GF-D8 (cell line): Measurements from ENCODE around the gene CCNL1.

Experiments
- DNase-seq: peaks from one replicate; lab custom pipeline; 2025; lab: John Stamatoyannopoulos, UW

Gene CCNL1

DNA sequence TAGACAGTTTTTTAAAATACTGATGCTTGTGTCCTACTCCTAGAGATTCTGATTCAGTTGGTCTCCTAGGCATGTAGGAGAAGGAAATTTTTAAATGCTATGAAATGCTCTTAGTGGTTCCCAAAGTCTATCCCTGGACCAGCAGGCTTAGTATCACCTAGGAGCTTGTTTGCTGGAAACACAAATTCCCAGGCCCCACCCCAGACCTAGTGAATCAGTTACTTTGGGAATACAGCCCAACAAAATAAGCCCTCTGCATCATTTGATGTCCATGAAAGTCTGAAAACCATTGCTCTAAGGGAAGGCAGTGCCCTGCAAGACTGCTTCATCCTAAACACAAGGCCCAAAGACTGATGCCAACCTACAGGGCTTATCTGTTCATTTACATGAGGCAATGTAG, 36.3 kb downstream of the CCNL1 start:
- DNase-seq = no peak

DNA sequence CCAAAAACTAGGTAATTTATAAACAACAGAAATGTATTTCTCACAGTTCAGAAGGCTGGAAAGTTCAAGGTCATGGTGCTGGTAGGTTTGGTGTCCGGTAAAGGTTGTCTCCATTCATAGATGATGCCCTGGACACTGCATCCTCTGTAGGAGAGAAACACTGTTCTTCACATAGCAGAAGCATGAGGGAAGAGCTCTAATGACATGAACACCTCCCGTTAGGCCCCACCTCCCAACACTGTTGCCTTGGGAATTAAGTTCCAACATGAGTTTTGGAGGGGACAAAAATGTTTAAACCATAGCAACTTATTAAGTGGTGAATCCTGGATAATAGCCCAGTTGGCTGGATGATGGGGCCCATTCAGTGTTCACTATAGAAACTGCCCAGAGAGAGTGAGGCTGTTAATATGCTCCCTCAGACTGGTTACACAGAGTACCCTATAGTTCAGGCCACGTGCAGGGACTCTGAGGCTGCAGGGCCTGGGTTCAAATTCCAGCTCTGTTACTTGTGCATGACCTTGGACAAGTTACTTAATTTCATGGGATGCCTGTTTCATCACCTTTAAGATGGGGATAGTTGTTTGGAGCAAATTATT, 37.0 kb downstream of the CCNL1 start:
- DNase-seq = no peak

DNA sequence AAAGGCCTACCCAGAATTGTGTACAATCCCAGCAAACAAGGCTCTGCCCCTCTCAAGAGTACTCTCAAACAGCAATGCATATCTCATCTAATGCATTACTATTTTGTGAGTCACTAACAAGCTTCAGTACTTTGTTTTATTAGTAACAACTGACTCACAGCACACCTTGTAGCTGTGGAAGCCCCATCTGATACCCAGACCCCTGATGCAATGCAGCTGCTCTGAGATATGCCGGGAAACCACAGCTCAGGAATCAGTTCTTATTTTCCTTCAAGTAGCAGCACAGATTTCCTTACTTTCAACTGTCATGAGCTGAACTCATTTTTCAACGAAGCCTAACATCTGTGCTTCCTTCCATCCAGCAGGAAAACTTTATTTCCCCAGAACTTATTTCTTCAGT, 37.8 kb downstream of the CCNL1 start:
- no peak for DNase-seq

DNA sequence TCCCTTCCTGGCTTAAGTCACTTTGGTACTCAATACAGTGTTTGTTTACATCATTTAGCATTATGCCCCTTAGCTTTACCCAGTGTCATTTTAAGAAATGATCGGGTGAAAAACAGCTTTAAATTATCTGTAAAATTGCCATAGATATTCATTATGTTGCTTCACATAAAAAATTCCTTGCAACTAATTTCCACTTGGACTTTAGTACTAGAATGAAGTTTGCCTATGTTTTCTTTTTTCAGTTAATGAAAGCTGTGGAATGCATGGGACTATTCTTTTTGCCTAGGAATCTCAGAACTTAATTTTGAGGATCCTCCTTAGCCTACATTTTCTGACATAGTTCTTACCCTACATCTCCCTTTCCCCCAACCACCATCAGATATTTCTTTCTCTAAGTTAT, 38.4 kb downstream of the CCNL1 start:
- DNase-seq = no peak

DNA sequence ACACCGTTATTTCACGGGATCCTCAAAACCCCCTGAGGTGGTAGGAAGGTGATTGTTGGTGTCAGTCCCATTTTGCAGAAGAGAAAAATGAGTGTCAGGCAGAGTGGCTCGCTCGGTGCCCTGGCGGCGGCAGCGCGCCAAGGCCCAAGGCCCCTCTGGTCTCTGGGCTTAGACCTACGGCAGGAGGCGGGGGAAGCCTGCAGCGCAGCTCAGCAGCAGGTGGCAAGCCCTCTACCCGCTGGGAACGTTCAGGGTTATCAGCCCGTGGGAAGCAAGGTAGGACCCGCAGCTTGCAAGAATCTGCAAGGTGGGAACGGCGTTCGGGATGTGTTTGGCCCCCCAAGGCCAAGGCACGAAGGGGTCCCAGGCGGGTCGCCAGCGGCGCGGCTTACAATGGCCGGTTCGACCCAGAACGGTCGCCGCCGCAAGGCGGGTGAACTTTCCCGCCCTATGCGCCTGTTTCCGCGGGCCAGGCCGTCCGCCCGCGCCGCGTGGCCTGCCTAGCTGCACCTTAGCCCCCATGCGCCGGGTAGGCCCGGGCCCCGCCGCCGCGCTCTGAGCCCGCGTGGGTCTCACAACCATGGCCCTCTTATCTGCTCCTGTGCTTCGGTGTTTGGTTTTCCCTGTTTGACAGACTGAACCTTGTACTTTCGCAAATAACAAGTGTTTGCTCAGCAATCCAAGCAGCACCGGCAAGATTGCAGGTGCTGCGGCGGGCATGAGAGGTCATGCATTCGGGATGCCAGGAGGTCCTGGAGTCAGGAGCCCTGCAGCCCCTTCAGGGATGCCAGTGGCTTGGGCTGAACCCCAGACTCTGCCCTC, 39.7 kb downstream of the CCNL1 start:
- DNase-seq = no peak

DNA sequence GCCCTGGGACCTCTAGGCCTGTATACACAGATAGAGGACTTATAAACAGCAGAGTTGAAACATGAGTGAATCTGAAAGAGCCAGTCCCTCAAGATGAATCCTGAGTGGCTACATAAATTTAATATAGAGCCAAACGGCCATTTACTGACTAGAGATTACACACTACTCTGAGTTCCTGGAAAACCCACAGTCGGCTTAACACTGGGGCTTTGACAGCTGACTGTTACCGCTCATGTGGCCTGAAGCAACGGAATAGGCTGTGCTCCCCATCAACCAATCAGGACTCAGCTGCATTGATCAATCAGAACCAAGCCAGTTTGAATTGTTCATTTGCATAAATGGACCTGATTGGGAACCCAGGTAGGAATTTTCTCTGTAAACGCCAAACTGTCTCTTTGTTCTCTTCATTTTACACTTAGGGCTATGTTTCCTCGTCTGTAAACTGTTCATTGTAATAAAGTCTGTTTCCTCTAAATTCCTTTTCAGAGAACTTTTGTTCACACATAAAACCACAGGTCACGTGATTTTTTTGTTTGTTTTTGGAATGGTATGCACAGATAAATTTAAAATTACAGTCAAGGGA, 40.5 kb downstream of the CCNL1 start:
- peak; percentile 40 for DNase-seq

DNA sequence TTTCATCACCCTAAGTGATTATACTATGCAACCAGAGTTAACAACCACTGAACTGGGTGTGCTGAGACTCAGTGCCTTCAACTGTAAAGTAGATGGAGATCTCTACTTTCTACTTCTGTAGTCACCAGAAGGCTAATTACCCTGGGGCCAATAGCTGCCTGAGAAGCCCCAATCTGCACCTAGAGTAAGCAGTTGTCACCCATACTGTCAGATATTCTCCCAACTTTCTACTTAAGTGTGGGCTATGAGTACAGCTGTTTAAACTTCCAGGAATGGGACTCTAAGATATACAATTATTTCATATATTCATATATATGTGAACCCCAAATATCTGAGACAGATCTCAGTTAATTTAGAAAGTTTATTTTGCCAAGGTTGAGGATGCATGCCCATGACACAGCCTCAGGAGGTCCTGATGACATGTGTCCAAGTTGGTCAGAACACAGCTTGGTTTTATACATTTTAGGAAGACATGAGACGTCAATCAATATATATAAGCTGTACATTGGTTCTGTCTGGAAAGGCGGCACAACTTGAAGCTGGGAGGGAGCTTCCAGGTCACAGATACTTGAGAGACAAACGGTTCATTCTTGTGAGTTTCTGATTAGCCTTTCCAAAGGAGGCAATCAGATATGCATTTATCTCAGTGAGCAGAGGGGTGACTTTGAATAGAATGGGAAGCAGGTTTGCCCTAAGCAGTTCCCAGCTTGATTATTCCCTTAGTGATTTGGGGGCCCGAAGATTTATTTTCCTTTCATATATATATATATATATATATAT, 41.9 kb downstream of the CCNL1 start:
- no peak for DNase-seq

DNA sequence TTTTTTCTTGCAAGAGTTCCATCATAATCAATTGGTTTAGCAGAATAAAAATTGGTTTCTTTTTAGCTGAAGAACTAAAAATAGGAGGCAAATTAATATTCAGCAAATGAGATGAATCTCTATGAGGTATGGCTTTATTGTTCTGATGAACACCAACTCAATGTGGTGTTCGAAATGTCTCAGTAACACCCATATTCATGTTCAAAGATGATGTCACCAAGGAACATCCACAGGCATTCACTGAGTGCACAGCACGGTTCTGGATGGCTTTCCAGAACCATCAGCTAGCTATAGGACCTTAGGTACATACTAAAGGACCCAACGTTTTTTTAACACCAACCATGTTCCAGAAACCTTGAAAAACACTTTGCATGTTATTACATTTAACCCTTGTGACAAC, 42.7 kb downstream of the CCNL1 start:
- DNase-seq = no peak

DNA sequence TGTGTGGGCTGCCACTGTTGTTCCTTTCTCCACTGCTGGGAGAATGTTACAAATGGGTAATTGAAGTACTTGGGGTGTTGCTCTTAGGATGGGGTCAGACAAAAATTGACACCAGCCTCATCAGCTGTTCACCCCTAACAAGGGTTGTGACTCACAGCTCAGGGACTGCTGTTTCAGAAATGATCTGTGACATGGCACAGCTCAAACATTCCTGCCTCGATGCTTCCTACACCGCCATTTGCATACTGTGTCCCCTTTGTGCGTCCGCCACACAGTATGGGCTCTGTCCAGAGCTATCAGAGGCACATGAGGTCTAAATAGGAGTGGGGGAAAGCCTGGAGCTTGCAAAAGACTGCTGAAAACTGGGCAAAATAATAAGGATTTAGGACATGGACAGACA, 43.9 kb downstream of the CCNL1 start:
- no peak for DNase-seq

DNA sequence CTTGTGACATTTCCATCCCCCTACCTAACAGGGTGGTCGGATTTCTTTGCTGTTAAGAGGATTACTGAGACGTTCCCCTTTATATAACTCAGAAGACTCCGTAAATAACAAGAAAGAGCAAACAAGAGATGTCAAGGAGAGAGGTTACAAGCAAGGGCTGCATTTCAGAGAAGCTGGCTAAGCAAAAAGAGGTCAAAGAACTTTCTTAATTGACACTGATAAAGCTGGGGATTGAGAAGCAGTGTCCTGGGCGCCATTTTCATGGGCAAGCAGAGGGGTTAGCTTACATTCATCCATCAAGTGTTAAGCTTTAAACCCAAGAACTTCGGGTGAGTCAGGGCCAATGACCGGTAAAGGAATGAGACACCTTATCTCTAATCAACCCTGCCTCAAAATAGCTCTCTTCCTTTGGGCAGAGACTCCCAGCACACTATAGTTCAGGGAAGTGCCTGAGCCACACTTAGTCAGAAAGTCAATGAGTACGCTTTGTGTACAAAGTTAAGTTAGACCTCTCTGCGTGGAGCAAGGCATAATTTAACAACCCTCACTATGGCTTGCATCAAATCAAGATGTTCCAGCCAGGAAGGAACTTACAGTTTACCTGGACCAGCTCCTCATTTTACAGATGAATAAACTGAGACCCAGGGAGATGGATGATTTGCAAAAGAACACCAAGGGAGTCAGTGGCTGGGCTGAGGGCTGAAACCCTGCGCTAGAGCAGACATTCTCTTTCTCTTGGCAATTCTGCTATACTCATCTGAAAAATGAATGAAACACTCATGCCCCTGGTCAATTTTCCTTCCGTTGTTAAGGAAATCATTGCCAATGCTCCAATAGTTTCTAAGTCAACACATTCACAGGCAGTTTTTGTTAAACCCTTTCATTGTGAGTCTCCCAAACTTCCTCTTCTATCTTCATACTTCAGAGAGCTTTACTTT, 44.6 kb downstream of the CCNL1 start:
- no peak for DNase-seq

DNA sequence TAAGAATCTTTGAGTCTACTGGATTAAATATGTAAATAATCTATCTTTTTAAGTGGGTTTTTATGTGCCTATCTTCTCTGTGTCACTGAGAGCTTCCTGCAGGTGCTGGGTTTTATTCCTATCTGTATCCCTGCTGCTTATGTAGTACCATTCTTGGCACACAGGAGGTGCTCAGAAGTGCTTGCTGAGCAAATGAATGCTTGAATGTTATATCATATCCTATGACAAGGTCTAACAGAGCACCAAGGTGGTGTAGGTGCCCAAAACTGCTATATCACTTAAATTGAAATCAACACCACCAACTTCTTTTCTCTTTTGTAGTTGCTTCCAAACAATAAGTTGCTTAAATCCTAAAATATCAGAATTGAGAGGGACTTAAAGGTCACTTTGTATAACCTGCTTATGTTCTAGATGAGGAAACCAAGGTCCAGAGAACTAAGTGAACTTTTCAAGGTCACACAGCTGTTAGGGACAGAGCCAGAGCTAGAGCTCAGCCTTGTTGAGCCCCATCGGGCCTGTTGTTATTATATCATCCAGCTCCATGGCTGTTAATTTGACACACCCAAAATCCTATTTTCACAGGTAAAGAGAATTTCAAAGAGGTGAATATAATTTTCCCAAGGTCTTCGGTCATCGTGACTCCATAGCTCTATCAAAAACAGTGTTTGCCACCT, 46.0 kb downstream of the CCNL1 start:
- DNase-seq = no peak

DNA sequence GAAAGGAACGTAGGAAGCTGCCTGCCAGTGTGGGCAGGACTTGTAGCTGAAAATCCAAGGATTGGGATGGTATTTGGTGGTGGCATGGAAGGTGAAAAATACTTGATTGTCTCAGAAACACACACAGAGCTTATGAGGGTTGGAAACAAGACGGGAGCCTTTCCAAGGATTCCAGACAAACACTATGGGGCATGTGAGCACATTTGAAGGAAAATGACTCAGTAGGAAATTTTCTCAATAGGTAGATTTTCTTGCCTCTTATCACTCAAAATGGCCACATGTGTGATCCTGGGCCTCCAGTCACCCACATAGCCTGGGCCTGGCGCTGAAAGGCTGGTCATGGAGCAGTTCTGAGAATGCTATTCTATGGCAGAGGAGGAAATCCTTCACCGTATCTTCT, 47.4 kb downstream of the CCNL1 start:
- DNase-seq = no peak

DNA sequence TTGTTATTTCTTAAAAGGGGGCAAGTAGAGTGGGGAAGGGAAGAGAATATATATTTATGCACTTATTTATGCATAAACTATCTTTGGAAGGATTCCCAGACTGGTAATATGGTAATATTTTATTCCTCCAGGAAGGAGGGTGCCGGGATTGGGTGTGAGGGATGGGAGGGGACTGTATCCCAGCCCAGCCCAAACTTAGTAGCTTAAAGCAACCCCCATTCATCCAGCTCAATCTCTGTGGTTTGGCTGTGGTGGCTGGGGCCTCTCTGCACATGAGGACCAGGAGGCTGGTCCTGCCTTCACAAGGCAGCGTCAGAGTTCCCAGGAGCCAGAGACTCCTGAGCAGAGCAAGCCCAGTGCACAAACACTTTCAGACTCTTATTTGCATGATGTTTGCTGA, 48.4 kb downstream of the CCNL1 start:
- DNase-seq = no peak

DNA sequence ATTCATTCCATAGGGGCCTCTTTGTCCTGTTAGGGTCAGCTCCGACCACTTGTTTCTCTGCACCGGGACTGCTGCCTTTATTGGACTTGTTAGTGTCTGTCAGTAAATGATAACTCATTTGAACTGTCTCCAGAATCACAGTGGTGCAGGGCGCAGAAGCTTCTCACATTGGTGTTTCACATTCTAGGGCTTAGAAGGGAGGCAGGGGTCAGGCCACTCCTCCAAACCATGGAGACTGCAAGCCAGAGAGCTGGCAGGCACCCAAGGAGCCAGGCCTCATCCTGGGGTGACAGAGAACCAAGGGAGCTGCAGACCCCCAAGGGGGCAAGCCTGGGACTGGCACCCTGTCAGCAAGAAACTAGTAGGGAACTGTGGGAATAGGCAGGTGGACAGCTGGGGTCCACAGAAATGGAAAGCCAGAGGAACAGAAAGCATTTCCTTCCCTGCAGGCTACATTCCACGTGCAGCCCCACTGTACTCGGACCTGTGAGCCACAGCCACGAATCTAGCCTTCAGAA, 49.1 kb downstream of the CCNL1 start:
- no peak for DNase-seq

DNA sequence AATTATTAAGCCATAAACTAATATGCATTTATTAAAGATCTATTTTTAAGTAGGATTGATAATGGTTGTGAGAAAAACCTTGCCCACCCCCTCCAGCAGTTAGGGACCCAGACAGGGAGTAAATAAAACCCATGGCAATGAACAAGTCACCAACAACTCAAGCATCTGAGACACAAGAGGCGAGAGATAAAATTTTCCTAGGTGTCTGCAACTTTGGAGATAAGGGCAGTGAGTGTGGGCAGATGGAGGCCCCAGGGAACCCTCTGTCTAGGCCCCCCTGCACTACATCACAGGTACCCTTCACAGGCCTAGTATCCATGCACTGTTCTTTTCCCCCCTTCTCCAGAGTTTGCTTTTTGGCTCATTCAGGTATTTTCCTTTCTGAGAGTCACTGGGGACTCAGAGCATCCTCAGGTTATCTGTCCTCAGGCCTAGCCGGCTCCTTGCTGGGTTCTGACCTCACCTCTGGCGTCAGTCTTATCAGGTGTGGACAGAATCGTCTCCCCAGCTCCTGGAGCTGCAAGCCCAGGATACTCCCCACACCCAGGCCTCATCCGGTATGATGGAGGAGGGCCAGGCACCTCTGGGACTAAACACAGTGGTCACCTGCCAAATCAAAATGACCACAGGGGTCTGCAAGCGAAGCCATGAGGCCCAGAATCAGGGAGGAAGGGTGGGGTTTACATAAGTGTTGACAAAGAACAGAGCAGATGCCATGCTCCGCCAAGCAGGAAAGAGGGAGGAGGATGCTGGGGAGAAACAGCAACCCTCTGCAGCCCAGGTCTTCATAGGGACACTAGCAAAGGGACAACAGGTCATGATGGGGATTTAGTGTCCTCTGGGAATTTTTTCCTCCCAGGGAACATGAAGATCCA, 50.4 kb downstream of the CCNL1 start:
- DNase-seq = no peak

DNA sequence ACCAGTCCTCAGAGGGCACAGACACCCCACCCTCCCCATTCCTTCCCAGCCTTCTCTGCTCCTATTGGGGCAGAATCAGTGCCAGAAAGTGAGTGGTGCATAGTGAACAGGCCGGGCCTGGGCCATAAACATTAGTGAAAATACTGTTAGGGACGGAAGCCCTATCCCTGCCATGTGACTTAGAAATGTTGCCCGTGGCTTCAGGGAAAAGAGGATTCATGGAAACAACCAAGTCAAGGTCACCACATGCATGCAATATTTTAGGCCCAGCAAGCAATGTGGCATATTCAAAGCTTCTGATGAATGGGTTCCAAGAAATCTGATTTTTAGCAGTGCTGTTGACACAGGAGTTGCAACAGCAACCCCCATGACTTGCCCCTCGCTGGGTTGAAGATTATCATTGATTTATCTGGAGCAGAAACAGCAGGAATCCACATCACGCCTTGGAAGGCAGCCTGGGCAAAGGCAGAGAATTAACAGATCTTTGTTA, 52.3 kb downstream of the CCNL1 start:
- DNase-seq = no peak

DNA sequence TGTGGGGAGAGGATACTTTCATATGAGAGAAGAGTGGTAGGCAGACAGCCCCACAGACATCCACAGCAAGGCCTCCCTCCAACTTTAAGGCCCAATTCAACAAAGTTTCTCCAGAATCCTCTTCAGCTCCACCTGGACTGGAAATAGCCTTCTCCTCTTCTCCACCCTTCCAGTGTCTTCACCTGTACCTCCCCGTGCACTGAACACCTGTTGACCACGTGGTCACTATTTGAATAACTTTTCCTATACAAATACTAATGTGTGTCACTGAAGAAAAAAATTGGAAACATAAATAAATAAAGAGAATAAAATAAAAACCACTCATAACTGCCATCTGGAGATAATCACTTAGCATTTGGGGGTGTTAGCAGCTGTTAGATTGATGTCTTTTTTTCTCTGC, 52.9 kb downstream of the CCNL1 start:
- DNase-seq = no peak

DNA sequence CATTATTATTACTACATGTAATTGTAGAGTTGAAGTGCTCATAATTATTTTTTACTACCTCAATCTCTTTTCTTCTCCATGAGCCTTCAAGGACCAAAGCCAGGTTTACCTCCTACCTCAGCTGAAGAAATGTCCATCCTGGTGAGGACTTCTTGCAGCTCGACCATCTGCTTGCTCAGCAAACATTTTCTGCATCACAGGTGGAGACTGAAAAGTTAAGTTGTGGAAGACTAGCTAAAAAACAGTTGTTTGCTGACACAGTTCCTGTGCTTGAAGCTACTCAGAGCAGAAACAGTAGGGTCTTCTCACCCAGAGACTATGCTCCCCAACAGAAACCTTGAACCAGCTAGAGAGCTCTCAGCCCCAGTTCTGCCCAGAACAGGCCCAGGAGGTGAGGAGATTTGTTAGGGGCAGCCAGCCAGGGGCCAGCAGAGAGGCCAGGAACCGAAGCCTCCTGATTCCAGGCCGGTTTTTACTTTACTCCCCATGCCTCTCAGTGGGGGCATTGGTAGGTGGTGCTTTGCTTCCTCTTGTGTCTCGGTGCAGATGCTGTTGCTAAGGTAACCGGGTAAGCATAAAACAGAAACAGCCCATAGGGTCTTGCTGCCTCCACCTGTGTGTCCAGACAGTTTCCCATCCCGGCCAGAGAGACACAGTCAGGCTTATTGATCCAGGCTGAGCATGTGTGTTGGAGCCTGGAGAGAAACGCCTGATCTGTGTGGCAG, 54.9 kb downstream of the CCNL1 start:
- DNase-seq = no peak

DNA sequence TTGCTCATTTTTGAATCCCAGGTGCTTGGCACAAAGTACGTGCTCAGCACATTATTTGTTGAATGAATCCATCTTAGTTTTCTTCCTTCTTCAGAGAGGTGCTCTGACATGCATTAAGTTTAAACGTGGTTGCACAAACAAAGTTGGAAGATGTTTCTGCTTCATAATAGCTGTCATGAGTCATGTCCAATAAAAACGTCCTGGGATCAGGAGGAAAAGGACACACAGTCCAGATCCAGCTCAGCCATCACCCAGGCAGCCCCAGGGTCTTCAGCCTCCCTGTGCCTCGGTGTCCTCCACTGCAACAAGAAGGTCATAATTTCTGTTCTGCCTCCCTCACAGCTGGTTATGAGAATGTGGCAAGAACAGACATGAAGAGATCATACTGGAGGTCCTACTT, 55.4 kb downstream of the CCNL1 start:
- DNase-seq = no peak
